HepG2 (cell line): ENCODE results near the gene COX4I2. TPM values are rescaled to one million over a fixed set of nuclear protein-coding genes. Genes with fewer than 3 reads are reported as not detected.
A peak's percentile ranks its signal among the peaks of the same experiment; 100 is the strongest.

Source experiments
- BCL3 ChIP-seq: sonication (generic); formaldehyde crosslinking; IDR thresholded peaks from 2 replicates; pipeline ENCODE4 v1.5.1; 2020; ENCODE audit warnings: mild to moderate bottlenecking, missing genetic modification reagents, moderate library complexity
- CHD4 ChIP-seq: fragments of 200-600 bp; sonication (generic); IDR thresholded peaks from 2 replicates; pipeline ENCODE4 v1.7.0; 2017; ENCODE audit warnings: mild to moderate bottlenecking, low read length, borderline replicate concordance
- ETV6 ChIP-seq: sonication (generic); formaldehyde crosslinking; conservative IDR thresholded peaks from 2 replicates; pipeline ENCODE4 v1.4.0; 2020; ENCODE audit warnings: missing genetic modification reagents
- FOXA3 ChIP-seq: IDR thresholded peaks from 2 replicates; pipeline ENCODE4 v1.6.1; 2016; ENCODE audit warnings: missing genetic modification reagents, missing compliant biosample characterization
- NFE2 ChIP-seq: sonication (generic); formaldehyde crosslinking; IDR thresholded peaks from 2 replicates; pipeline ENCODE4 v1.4.0; 2020; ENCODE audit warnings: missing genetic modification reagents
- RELA ChIP-seq: sonication (generic); formaldehyde crosslinking; IDR thresholded peaks from 2 replicates; pipeline ENCODE4 v1.4.0; 2020; ENCODE audit warnings: missing genetic modification reagents
- SRSF4 ChIP-seq: fragments of 200-400 bp; formaldehyde crosslinking; IDR thresholded peaks from one replicate; pipeline ENCODE4 v1.6.1; 2018; ENCODE audit warnings: mild to moderate bottlenecking, low read depth, low read length, moderate library complexity; ENCODE audit not compliant: poor library complexity, severe bottlenecking
- THAP9 ChIP-seq: sonication (generic); formaldehyde crosslinking; IDR thresholded peaks from 2 replicates; pipeline ENCODE4; 2020; ENCODE audit warnings: missing genetic modification reagents, mild to moderate bottlenecking, borderline replicate concordance
- ZBTB49 ChIP-seq: sonication (generic); formaldehyde crosslinking; IDR thresholded peaks from 2 replicates; pipeline ENCODE4 v1.4.0; 2020; ENCODE audit warnings: missing genetic modification reagents, borderline replicate concordance
- ZNF180 ChIP-seq: sonication (generic); formaldehyde crosslinking; IDR thresholded peaks from 2 replicates; pipeline ENCODE4 v1.4.0; 2020; ENCODE audit warnings: low read depth, missing genetic modification reagents, borderline replicate concordance
- ZNF20 ChIP-seq: sonication (generic); formaldehyde crosslinking; IDR thresholded peaks from 2 replicates; pipeline ENCODE4 v1.4.0; 2020; ENCODE audit warnings: mild to moderate bottlenecking, moderate library complexity, missing genetic modification reagents
- ZNF407 ChIP-seq: sonication (generic); formaldehyde crosslinking; IDR thresholded peaks from one replicate; pipeline ENCODE4 v1.5.1; 2020; ENCODE audit warnings: mild to moderate bottlenecking, missing genetic modification reagents; ENCODE audit errors: not compliant biosample characterization
- ZNF737 ChIP-seq: sonication (generic); formaldehyde crosslinking; IDR thresholded peaks from 2 replicates; pipeline ENCODE4 v1.5.0; 2020; ENCODE audit warnings: missing genetic modification reagents, mild to moderate bottlenecking, borderline replicate concordance
- polyA plus RNA-seq, 8 experiments: library from polyadenylated mRNA; depleted of rRNA in 3 of 8; stranded (reverse) in 7 of 8; unstranded in 1 of 8; fragments of >200 nt; fragmentation: Illumina TruSeq in 4 of 8; extraction: Trizol in 4 of 8; gene quantifications; 2 replicates each; pipeline versions ENCODE4 v1.2.1 to v1.2.3, GENCODE V29; 2011 to 2016; ENCODE audit warnings: low read depth in 4 of 8, missing spikeins in 1 of 8, mixed read lengths in 1 of 8; ENCODE audit not compliant: insufficient read depth in 1 of 8
- total RNA-seq, 5 experiments: library from RNA; depleted of rRNA; stranded (reverse); fragments of >200 nt; fragmentation: Illumina TruSeq; extraction: Trizol; gene quantifications; 2 replicates each; pipeline ENCODE4 v1.2.3, GENCODE V29; 2016; ENCODE audit warnings: low read depth in 1 of 5

The COX4I2 gene
- total and polyA plus RNA-seq, 2 of the 13 experiments (the other 11 are each of a cell fraction or from before 2014, with no cell fraction given), result 1.1 TPM; not detected in 1

GRCh38 chr20:31661625-31662371, 24.1 kb downstream of the COX4I2 start (continued):
- peak; percentile 82 for TF ChIP-seq THAP9 (CRISPR knock-in tag)
- TF ChIP-seq ZNF407 (CRISPR knock-in tag), result peak; percentile 41
- peak; percentile 57 for TF ChIP-seq FOXA3 (CRISPR knock-in tag)
- no peak for TF ChIP-seq BCL3 (CRISPR knock-in tag)
- no peak for TF ChIP-seq ZNF180
- TF ChIP-seq NFE2 (CRISPR knock-in tag), result no peak
- TF ChIP-seq ZNF737 (CRISPR knock-in tag), result no peak
- TF ChIP-seq ZNF20 (CRISPR knock-in tag), result 0 out of 2 replicates have a peak, but pooled peaks have one; percentile 31
- no peak for TF ChIP-seq ZBTB49
- TF ChIP-seq CHD4, result peak; percentile 56; the same call in 1 of the 2 replicates
- no peak for TF ChIP-seq SRSF4
- peak; percentile 52; the same call in 1 of the 2 replicates for TF ChIP-seq RELA (CRISPR knock-in tag)
- TF ChIP-seq ETV6 (CRISPR knock-in tag), result peak; percentile 72; the same call in 1 of the 2 replicates
